H1 (cell line): ENCODE measurements around the gene STX18. TPM values are rescaled to one million over a fixed set of nuclear protein-coding genes. Genes with fewer than 3 reads are reported as not detected.

ENCODE experiments used
- SIRT6 ChIP-seq: IDR thresholded peaks from one replicate; pipeline ENCODE4 v1.7.1; 2012; ENCODE audit warnings: low read length, inconsistent platforms
- polyA plus RNA-seq, 7 experiments: library from polyadenylated mRNA; depleted of rRNA in 3 of 7; stranded (reverse) in 5 of 7; unstranded in 2 of 7; fragments of >200 nt in 5 of 7; fragments of 200-250 nt in 2 of 7; gene quantifications; 1 replicate in 5 of 7; 2 replicates in 1 of 7; 4 replicates in 1 of 7; pipeline versions ENCODE4 v1.2.1 to v1.2.3, GENCODE V29; 2011 to 2013; ENCODE audit warnings: missing spikeins in 2 of 7, mixed read lengths in 2 of 7
- total RNA-seq: library from RNA; stranded (reverse); fragmentation: NEBNext Ultra II Directional; extraction: Animal tissue kit (Norgen Biotek cat#: 25700); gene quantifications from 2 replicates; pipeline ENCODE4 v1.2.1, GENCODE V29; 2021

The STX18 gene
- total and polyA plus RNA-seq, 2 of the 8 experiments (the other 6 are each of a cell fraction or from before 2014, with no cell fraction given), result 14.6 to 18.3 TPM

DNA sequence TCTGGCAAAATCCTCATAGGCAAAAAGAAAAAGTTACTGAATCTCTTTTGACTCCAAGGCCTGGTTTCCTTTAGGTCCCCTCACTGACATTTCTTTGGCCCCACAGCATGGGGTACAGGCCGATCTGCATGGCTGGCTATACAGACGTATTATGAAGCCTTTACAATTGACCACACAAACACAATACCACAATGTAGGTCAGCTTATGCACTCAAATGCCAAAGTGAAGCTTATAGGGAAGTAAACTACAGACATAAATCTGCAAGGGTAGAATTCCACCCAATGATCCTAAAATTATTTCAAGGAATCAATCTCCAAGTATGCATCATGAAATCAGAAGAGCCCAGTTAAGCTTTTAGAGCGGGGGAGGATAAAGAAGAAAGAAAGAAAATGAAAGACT lies 20.7 kb downstream of the STX18 start (continued):
- no peak for TF ChIP-seq SIRT6
